Fibroblast of skin of right biceps (primary cell): ENCODE data around the gene CCDC159.
"Not testable (repeated sequence)": the region's sequence is repeated elsewhere in the genome, so short reads cannot be mapped to it uniquely, and the experiment has no call there.

Experiments
- DNase-seq: peaks from one replicate; pipeline ENCODE4 v3.0.0-alpha.2; 2013

CCDC159 gene

DNA sequence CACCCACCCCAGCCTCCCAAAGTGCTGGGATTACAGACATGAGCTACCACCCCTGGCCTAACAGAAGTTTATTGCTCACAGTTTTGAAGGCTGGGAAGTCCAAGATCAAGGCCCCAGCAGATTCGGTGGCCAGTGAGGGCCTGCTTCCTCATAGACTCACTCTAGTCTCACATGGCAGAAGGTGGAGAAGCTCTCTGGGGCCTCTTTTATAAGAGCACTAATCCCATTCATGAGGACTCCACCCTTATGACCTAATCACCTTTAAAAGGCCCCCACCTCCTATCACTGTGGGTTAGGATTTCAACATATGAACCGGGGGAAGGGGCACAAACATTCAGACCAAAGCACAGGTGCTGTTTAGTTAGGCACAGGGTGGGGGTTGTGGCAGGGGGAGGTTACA lies 21.2 kb downstream of the CCDC159 start:
- no peak for DNase-seq

DNA sequence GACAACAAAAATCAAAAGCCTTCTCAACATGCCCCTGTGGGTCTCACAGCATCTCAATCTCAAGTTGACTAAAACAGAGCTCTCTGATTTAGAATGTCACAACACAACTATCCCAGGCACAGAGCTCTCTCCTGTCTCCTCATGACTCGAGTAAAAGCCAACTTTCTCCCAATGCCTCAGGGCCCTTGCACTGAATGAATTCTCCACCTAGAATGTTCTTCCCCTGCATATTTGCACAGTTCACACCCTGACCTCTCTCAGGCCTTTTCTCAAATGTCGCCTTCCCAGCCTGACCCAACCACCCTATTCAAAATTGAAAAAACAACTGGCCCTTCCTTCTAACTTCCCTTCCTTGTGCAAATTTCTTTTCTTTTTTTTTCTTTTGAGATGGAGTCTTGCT lies 24.4 kb downstream of the CCDC159 start:
- DNase-seq, result no peak

DNA sequence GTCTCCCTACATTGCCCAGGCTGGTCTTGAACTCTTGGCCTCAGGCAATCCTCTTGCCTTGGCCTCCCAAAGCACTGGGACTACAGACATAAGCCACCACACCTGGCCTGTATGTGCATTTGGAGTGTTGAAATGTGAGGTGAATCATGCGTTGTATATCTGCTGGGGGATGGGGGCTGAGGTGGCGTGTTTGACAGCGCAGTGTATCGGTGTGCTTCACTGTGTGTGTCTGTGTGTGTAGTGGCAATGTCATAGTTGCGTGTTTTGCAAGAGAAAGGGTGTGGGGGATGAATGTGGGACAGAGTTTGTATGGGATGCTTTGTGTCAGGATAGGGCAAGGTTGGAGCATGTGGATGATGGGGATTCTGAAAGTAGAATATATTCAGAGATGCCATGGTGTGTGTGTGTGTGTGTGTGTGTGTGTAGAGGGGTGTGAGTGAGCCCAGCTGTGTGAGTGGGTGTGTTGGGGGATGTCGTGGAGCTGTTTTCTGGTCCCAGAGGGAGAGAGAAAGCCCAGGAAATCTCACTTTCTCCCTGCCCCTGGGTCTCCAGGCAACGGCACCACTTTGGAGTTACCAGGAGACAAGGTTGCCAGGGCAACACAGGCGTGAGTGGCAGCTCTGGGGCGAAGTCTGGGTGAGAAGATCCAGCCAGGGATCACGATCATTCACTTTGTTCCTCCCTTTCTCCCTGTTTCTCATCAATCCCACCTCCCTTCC lies 27.0 kb downstream of the CCDC159 start:
- DNase-seq, result peak; percentile 13

DNA sequence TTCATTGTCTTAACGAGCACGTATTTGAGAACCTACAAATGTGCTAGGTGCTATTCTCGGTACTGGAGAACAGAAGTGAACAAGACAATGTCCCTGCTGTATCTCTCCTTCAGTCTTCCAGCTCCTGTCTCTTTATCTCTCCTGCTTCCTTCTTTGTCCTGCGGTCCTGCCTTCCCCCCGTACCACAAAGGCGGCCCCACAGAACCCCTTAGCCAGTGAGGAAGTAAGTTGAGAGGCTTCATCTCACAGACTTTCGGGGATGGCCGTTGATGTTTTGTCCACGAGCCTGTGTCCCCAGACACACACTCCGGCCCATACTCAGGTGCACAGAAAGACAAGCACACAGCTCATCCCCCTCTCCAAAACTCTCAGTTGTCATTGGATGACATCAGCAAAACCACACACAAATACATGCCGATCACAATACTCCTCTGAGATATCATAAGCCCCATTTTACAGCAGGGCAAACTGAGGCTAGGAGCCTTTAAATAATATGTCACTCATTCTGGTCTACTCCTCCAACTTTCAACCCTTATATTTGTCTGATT lies 27.6 kb downstream of the CCDC159 start:
- no peak for DNase-seq

DNA sequence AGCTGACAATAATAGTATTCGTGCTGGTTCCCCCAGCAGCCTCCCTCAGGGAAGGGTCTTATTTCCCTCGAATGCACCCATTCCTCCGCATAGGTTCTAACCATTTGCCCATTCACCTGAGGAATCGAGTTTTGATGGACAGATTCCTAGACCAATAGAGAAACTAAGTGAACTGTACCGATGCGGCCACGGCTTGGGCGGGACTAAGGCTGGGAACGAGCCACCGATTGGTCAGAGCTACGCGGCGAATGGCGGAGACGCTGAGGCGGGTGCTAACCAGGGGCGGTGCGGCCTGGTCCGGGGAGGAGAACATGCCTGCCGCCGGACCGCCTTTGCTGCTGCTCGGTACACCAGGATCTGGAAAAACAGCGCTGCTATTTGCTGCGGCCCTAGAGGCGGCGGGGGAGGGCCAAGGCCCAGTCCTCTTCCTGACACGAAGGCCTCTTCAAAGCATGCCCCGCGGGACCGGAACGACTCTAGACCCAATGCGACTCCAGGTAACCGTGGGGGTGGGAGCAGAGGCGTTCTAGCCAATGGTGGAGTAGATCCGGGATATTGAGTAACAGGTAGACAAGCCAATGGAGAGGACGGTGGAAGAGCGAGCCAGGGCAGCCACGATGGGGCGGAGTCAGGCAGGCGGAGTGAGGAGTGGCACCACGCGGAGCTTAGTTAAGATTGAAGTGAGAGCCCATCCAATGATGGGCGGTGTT lies 28.3 kb downstream of the CCDC159 start, which contains the start of gene SWSAP1:
Gene SWSAP1, plus strand, starts transcription at position 234 of the 710 bp plus-strand sequence. Its CDS starts 15 bp downstream, at position 249.
- DNase-seq, result peak; percentile 99

DNA sequence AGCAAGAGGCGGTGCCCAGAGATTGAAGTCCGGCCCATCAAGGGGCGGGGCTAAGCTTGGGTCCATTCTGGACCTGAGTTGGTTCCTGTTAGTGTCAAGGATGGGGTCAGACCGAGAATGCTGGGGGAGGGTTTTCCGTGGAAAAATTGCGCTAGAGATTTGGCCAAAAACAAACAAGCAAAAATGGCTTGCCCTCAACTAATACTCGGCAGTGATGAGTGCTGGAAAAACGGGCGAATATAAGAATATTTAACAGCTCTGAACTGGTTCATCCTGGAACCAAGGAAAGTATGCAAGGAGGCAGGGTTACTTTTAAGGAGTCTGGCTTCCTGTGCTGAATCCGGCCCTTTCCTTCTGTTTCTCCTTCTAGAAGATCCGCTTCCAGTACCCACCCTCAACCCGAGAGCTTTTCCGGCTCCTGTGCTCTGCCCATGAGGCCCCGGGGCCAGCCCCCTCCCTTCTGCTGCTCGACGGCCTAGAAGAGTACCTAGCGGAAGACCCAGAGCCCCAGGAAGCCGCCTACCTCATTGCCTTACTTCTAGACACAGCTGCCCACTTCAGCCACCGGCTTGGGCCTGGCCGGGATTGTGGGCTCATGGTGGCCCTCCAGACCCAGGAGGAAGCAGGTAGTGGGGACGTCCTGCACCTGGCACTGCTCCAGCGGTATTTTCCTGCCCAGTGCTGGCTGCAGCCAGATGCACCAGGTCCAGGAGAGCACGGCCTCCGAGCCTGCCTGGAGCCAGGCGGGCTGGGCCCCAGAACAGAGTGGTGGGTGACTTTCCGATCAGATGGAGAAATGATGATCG lies 29.0 kb downstream of the CCDC159 start:
- DNase-seq, result no peak

DNA sequence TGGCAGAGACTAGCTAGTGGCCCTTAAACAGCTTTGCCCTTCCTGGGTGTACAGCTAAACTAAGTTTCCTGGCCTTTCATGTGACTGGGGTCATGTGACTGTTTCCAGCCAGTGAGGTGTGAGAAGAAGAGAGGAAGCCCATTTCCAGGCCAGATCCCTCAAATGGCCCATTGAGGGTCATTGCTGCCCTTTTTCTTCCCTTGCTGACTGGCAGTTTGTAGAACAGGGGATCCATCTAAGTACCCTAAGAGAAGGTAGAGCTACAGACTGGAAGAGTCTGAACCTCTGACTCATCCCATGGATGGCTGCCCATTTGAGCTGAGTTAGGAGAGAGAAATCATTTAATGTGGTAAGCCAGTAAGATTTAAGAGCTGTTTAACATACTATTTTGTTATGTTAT lies 30.9 kb downstream of the CCDC159 start:
- DNase-seq, result peak; percentile 96

DNA sequence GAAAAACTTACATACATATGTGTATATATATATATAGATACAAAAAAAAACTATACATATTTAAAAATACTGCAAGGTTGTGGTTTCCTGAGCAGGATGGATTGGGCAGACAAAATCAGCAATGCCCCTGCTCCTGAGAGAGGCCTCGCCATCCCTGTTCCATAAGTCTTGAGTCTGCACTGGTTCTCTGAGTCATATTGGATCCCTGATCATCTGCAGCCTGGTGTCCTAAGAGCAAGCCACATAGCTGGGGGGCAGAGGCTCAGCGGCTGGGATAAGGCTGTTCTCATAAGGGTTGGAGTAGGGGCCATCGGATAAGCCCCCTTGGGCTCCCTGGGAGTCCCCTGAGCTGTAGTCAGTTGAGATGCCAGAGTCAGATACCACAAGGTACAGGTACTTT lies 31.4 kb downstream of the CCDC159 start:
- DNase-seq, result peak; percentile 35

DNA sequence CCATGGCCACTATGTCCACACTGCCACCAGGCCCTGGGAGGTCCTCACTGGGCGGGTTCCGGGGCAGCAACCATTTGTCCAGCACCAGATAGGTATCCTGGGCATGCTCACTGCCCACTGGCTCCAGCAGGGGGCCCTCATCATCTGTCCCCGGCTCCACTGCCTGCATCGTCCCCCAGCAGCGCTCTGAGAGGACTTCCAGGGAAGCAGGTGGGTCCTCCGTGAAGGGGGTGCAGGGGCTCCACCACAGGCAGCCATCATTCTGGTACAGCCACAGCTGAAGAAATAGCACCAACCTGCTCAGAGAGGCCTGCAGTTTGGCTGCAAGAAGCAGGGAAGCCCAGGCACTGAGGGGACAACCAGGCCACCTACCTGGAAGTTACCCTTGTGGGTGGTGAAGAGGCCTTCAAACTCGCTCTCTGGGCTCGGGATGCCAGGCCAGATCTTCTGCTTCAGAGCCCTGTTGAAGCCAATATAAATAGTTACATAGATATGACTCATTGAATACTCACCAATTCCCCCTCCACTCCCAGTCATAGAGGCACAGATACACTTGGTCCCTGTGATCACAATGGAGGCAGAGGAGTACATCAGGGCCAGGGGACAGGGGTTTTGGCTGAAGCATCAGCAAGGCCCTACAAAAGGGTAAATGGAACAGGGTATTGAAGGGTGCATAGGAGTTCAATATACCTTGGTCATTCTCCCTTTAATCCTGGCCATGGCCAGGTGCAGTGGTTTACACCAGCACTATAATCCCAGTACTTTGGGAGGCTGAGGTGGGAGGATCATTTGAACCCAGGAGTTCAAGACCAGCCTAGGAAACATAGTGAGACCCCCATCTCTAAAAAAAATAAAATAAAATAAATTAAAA lies 32.2 kb downstream of the CCDC159 start:
- DNase-seq, result peak; percentile 85

DNA sequence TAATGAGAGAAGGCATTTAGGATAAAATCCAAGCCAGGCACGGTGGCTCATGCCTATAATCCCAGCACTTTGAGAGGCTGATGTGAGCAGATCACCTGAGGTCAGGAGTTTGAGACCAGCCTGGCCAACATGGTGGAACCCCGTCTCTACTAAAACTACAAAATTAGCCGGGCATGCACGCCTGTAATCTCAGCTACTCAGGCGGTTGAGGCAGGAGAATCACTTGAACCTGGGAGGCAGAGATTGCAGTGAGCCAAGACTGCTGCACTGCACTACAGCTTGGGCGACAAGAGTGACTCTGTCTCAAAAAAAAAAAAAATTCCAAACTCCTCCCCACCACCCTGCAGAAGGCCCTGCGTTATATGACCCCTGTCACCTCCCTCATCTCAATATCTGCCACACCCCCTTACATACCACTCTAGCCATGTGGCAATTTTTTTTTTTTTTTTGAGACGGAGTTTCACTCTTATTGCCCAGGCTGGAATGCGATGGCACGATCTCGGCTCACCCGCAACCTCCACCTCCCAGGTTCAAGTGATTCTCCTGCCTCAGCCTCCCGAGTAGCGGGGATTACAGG lies 33.0 kb downstream of the CCDC159 start:
- DNase-seq, result not testable (repeated sequence)

DNA sequence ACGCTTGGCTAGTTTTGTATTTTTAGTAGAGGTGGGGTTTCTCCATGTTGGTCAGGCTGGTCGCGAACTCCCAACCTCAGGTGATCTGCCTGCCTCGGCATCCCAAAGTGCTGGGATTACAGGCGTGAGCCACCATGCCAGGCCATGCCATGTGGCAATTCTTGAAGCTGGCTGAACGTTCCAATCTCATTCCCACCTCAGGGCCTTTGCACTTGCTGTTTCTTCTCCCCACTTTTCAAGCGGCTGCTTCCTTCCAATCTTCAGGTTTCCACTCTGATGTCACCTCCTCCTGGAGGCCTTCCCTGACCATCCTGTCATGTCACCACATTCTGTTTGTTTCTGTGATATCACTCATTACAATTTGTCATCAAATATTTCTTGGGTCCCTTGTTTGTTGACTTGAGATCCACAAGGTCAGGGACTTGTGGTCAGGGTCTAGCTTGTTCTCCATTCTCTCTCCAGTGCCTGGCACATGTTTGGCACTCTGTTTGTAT lies 33.6 kb downstream of the CCDC159 start:
- DNase-seq, result no peak

DNA sequence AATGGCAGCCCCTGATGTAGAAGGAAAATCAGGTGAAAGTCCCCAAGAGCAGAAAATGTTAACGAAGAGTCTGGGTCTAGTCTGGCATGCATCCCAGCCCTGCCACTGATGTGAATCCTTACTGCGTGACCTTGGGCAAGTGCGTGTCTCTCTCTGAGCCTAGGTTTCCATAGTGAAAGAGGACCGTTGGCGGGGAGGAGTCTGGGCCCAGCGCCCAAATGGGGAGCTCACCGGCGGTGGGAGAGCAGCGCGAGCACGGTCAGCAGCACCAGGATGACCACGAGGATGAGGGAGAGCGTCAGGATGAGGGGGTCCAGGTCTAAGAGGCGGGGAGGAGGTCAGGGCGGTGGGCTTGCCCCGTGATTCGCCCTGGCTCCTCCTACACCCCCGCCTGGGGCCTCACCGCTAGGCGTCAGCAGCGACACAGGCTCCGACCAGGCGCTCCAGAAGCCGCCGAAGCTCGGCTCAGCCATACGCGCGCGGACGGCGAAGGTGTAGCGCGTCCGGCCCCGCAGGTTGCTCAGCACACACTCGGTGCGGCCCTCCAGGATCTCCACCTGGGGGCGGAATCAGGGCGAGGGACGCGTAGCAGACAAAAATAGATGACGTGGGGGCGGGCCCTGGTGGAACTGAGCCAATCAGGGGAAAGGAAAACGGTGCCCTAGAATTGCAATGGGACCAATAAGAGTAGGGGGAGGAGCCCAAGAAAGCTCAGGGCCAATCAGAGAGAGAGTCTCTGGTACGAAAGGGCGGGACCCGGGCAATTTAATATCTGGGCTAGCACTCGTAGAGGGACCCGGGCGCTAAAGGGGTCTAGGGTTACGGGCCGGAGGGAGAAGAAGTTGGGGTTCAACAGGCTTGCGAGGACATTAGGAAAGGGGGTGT lies 34.6 kb downstream of the CCDC159 start:
- DNase-seq, result peak; percentile 97

DNA sequence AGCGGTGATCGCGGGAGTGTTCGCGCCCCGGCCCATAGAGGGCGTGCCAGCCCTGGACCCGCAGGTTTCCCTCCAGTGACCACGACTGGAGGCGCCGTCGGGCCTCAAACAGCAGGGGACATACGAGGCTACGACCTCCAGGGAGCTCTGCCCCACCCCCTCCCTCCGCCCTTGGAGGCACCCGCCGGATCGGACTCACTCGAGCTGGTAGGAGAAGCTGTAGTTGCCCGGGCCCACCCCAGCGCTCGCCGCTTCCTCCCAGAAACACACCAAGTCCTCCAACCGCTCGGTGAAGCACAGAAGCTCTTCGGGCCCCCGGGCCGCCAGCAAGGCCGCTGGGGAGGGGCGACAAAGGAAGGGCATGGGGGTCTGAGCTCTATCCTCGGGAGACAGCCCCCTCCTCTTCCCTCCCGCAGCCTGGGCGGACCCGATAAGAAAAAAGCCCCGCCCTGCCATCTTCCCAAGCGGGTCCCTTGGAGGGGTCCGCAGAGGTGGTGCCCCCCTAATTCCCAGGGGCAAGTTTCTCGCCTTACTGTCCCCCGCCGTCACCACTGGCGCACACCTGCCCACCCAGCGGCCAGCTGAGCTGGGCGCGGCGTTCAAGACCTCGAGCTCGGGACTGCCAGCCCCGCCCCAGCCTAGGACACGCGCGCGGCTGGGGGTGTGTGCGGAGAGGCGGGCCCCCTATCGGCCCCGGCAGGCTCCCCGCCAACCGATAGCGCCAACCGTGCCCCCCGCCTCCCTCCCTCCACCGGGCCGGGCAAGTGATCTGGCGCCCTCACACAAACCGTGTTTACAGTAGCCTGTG lies 36.8 kb downstream of the CCDC159 start:
- DNase-seq, result no peak

DNA sequence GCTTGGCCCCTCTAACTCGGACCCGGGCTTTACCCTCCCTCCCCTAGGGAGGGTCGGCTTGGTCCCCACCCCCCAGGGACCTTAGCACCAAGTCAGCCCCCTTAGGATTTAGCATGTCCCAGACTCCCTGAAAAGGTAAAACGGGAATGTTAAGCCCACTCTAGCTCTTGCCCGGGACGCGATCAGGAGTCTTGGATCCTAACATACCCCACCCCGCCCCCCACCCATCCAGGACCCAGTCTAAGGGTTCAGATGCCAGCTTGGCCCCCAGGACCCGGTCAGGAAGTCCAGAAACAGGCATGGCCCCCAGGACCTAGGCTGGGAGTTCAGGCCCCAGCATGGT lies 37.4 kb downstream of the CCDC159 start:
- no peak for DNase-seq

DNA sequence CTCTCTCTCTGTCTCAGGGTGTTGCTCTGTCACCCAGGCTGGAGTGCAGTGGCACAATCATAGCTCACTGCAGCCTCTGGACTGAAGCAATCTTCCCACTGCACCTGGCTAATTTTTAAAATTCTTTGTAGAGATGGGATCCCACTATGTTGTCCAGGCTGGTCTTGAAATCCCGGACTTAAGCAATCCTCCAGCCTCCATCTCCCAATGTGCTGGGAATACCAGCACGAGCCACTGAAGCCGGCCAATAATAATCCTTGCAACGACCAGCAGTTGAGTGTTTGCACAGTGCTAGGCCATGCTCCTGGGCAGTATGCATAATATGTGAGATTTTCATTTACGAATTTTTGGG lies 38.4 kb downstream of the CCDC159 start:
- DNase-seq, result no peak

DNA sequence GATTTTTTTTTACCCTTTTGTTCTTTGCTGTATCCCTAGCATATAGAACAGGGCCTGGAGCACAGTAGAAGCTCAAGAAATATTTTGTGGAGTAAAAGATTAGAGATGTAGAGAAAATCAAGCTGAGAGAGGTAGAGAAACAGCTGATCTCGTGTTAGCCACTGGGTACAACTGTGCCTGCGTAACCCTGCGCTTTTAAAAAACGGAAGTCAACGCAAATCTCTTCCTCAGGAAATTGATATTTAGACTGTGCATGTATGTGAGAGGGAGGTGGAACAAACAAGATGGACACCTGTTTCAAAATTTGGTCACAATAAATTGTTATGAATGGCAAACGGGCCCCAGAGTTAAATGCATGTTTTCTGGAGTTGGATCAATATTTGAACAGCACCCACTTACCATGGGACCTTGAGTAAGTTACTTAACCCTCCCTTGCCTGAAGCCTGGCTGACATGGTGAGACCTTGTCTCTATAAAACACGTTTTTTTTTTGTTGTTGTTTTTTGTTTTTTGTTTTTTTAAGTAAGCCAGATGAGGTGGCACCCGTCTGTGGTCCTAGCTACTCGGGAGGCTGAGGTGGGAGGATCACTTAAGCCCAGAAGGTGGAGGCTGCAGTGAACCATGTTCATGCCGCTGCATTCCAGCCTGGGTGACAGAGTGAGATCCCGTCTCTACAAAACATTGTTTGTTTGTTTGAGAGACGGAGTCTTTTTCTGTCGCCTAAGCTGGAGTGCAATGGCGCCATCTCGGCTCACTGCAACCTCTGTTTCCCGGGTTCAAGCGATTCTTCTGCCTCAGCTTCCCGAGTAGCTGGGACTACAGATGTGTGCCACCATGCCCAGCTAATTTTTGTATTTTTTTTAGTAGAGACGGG lies 41.1 kb downstream of the CCDC159 start:
- no peak for DNase-seq

DNA sequence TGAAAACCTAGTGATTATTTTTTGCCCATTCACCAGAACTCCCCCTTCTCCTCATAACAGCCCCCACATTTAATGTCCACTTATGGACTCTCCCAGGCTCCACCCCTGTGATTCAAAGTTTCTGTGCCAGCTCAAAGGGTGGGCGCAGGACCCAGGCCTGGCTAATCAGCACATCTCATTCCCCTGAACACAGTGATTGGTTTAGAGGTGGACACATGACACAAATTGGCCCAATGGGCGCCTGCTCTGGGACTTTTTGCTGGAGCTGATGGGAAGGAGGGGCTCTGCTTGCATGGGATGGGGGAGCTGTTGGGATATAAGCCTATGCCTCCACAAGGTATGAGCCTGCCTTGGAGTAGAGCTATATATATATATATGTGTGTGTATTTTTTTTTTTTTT lies 44.0 kb downstream of the CCDC159 start:
- DNase-seq, result no peak

DNA sequence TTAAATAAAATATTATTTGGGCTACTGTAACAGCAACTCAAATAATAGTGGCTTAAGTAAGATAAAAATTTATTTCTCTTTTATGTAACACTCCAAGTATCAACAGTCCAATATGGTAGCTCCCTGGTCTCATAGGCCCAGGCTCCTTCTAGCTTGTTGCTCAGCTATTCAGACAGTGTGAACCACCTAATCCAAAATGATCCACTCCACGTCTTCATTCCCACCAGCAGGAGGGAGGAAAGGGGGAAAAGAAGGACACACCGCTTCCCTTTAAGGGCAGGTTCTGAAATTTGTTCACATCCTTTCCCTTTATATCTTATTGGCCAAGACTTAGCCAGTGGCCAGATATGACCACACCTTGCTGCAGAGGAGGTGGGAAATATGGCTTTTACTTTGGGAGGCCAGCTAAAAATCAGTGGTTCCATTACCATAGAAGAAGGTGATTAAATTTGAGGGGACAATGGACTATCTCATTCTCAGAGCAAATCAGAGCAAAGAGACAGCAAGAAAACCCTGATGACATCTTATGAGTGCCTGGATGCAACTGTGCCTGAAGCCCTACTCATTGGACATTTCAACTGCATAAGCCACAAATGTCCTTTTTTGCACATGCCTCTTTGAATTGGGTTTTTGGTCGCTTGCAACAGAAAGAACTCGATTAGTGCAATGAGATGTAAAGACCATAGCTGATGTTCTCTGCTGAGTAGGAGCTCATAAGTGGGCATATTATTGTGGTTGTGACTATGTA lies 44.8 kb downstream of the CCDC159 start:
- DNase-seq, result no peak
